ENCODE measurements around the gene ACP7. TPM values are rescaled to one million over a fixed set of nuclear protein-coding genes. Genes with fewer than 3 reads are reported as not detected.
A peak's percentile ranks its signal among the peaks of the same experiment; 100 is the strongest.

The ACP7 gene
- total and polyA plus RNA-seq, 2 of the 4 experiments (the other 2 are of a cell fraction) = not detected

DNA sequence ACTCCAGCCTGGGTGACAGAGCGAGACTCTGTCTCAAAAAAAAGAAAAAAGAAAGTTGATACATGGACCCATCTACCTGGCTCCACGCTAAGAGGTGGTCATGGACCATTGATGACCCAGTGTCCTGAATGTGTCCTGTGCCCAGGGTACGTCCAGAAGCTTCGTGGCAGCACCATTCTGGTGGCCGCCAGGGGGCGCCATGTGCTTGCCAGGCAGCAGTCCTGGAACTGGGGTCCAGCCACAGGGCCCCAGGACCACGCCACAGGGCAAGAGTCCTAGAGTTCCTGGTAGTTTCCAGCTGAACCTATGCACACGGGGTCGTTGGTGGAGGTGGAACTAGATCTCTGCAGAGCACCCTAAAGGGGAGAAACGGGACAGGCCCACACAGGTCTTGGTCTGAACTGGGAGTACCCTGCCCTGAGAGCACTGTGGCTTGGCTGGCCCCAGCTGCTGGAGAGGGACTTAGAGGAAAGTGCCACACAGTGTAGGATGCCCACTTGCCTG, 31.9 kb upstream of the ACP7 start:
- Histone ChIP-seq H3K27me3 (ENCODE audit: control insufficient read depth, insufficient read depth, low read length) (peaks cover 10% of the 10 kb centered on the region), H3K9me3 (ENCODE audit: control insufficient read depth, insufficient read depth, low read length) (peaks cover 5% of the 10 kb centered on the region), H3K4me1 (ENCODE audit: control insufficient read depth, insufficient read depth, low read length) (no peaks in the 10 kb centered on the region), H2BK20ac (ENCODE audit: low read depth, low read length) (no peak overlapping the region), H2AK9ac (replicated peaks; ENCODE audit: low read depth, low read length, poor library complexity) (no peak overlapping the region), H3K14ac (replicated peaks; ENCODE audit: low read depth, low read length) (no peak overlapping the region), H3K18ac (ENCODE audit: low read depth, low read length) (no peak overlapping the region), H3K9me1 (ENCODE audit: insufficient read depth, low read length) (no peaks in the 10 kb centered on the region), H4K91ac (ENCODE audit: insufficient read depth, low read depth, low read length) (no peak overlapping the region), H4K20me1 (ENCODE audit: insufficient read depth, low read length) (no peaks in the 10 kb centered on the region), H2BK15ac (ENCODE audit: low read depth, low read length) (no peak overlapping the region), H3K4me3 (ENCODE audit: insufficient read depth, low read depth, low read length) (no peak overlapping the region), H2AK5ac (ENCODE audit: low read depth, low read length) (no peak overlapping the region), H2BK5ac (ENCODE audit: low read depth, low read length, poor library complexity, severe bottlenecking) (no peak overlapping the region), H3K27ac (ENCODE audit: insufficient read depth, low read length) (no peak overlapping the region), H4K8ac (ENCODE audit: low read depth in 2 of 2, low read length in 2 of 2) (no peak overlapping the region), H3K79me1 (ENCODE audit: low read depth in 1 of 2, low read length in 2 of 2) (no peaks in the 10 kb centered on the region), H2AFZ (replicated peaks; ENCODE audit: low read length, poor library complexity) (no peak overlapping the region), H4K5ac (ENCODE audit: low read depth, low read length) (no peak overlapping the region), H3K9ac (ENCODE audit: low read depth, low read length) (no peak overlapping the region), H2BK120ac (ENCODE audit: low read depth, low read length) (no peak overlapping the region), H3K23ac (ENCODE audit: low read depth, low read length) (no peak overlapping the region), H3K4ac (ENCODE audit: low read depth, low read length) (no peak overlapping the region), H3K4me2 (ENCODE audit: low read depth, low read length) (no peak overlapping the region), H3K36me3 (ENCODE audit: control insufficient read depth, insufficient read depth, low read length) (no peaks in the 10 kb centered on the region), H3K56ac (ENCODE audit: extremely low read depth, insufficient read depth, low read length) (no peak overlapping the region)
- intact Hi-C loops (cut with micrococcal nuclease) = loop anchor here (1.0 to 2.0 kb wide), 3 partner anchors 59 to 276 kb away; no protein-coding TSS in a partner anchor
- dilution Hi-C loops (cut with HindIII; ENCODE audit: low sequenced_read_pairs, unreplicated experiment) = no loop called here
- in situ Hi-C loops (cut with MboI; ENCODE audit: low sequenced_read_pairs) = no loop called here
- ChIA-PET CTCF (interaction anchor here (0.6 to 1.5 kb wide), 6 partner anchors 9 to 1568 kb away, joined by 3 to 7 read pairs (median 4); no protein-coding TSS in a partner anchor), POLR2A (ENCODE audit: unreplicated experiment) (no interaction called here)
- peak; percentile 58 for DNase-seq
- ATAC-seq (ENCODE audit: low read depth) = peak; percentile 81
- BruUV-seq (replicated peaks) = no TSS peak
- TF ChIP-seq POLR2A (IDR thresholded peaks at IDR 0.05; ENCODE audit: low read depth, low read length) = no peak
- no peak for TF ChIP-seq MAZ (IDR thresholded peaks at IDR 0.05; ENCODE audit: borderline replicate concordance, low read depth, low read length)
- TF ChIP-seq RAD21 (IDR thresholded peaks at IDR 0.05; ENCODE audit: low read length) = peak; percentile 71
- TF ChIP-seq, protein P1, sequence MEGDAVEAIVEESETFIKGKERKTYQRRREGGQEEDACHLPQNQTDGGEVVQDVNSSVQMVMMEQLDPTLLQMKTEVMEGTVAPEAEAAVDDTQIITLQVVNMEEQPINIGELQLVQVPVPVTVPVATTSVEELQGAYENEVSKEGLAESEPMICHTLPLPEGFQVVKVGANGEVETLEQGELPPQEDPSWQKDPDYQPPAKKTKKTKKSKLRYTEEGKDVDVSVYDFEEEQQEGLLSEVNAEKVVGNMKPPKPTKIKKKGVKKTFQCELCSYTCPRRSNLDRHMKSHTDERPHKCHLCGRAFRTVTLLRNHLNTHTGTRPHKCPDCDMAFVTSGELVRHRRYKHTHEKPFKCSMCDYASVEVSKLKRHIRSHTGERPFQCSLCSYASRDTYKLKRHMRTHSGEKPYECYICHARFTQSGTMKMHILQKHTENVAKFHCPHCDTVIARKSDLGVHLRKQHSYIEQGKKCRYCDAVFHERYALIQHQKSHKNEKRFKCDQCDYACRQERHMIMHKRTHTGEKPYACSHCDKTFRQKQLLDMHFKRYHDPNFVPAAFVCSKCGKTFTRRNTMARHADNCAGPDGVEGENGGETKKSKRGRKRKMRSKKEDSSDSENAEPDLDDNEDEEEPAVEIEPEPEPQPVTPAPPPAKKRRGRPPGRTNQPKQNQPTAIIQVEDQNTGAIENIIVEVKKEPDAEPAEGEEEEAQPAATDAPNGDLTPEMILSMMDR (conservative IDR thresholded peaks at IDR 0.05; ENCODE audit: low read depth, low read length) = peak; percentile 61
- no peak for TF ChIP-seq RCOR1 (IDR thresholded peaks at IDR 0.05; ENCODE audit: insufficient replicate concordance, low read length)
- peak; percentile 63 for TF ChIP-seq SMC3 (IDR thresholded peaks at IDR 0.05; ENCODE audit: low read depth, low read length)
- no peak for TF ChIP-seq FOS (IDR thresholded peaks at IDR 0.05; ENCODE audit: low read depth, low read length)
- 57% methylated on average over 1 of the region's 10 CpGs; no CpG with 5 or more reads in 1 of the 2 experiments for WGBS, 2 experiments (ENCODE audit: extremely low coverage in 2 of 2, insufficient read length in 1 of 2)
